ENCODE data around the gene POLR3H.

POLR3H gene

DNA sequence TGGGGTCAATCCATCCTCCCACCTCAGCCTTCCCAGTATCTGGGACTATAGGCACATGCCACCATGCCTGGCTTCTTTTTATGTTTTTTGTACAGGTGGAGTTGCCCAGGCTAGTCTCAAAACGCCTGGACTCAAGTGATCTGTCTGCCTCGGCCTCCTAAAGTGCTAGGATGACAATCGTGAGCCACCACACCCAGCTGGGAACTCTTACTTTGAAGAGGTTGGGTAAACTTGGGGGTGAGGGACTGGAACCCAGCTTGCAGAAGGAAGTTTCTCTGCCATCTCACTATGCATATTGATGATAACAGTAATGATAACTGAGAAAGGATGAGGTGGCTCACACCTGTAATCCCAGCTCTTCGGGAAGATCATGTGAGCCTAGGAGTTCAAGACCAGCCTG, 39.5 kb downstream of the POLR3H start:
- no peak overlapping the region for H3K9ac ChIP-seq (ENCODE audit: low read depth, low read length, poor library complexity, severe bottlenecking)
- H4K20me1 ChIP-seq (ENCODE audit: insufficient read depth, low read length, poor library complexity, severe bottlenecking), result no peaks in the 10 kb centered on the region
- TF ChIP-seq, protein P1, sequence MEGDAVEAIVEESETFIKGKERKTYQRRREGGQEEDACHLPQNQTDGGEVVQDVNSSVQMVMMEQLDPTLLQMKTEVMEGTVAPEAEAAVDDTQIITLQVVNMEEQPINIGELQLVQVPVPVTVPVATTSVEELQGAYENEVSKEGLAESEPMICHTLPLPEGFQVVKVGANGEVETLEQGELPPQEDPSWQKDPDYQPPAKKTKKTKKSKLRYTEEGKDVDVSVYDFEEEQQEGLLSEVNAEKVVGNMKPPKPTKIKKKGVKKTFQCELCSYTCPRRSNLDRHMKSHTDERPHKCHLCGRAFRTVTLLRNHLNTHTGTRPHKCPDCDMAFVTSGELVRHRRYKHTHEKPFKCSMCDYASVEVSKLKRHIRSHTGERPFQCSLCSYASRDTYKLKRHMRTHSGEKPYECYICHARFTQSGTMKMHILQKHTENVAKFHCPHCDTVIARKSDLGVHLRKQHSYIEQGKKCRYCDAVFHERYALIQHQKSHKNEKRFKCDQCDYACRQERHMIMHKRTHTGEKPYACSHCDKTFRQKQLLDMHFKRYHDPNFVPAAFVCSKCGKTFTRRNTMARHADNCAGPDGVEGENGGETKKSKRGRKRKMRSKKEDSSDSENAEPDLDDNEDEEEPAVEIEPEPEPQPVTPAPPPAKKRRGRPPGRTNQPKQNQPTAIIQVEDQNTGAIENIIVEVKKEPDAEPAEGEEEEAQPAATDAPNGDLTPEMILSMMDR (conservative IDR thresholded peaks at IDR 0.05; ENCODE audit: low read length), result no peak
- TF ChIP-seq EZH2phosphoT487 (IDR thresholded peaks at IDR 0.05; ENCODE audit: borderline replicate concordance), result no peak
- 0 out of 2 replicates have a peak, but pooled peaks cover 4% of the 10 kb centered on the region for H3K79me2 ChIP-seq (ENCODE audit: insufficient read depth, low read length)
- no peaks in the 10 kb centered on the region for H3K27me3 ChIP-seq (ENCODE audit: insufficient read depth, low read length, poor library complexity, severe bottlenecking)
- no peak overlapping the region for H3K4me3 ChIP-seq (ENCODE audit: low read length, poor library complexity, severe bottlenecking)
- H3K9me2 ChIP-seq (replicated peaks; ENCODE audit: low read depth, low read length), result no peaks in the 10 kb centered on the region
- H3K36me3 ChIP-seq (ENCODE audit: insufficient read depth, low read length), result peaks cover 50% of the 10 kb centered on the region; the same call in 1 of the 2 replicates
- no peaks in the 10 kb centered on the region for H3K4me1 ChIP-seq (ENCODE audit: insufficient read depth, low read length, poor library complexity, severe bottlenecking)
- H2AFZ ChIP-seq (ENCODE audit: low read length), result no peak overlapping the region
- H3K4me2 ChIP-seq (ENCODE audit: low read depth, low read length, poor library complexity, severe bottlenecking), result no peak overlapping the region
- no peaks in the 10 kb centered on the region for H3F3A ChIP-seq (ENCODE audit: low read depth)
- no peaks in the 10 kb centered on the region for H3K9me3 ChIP-seq (ENCODE audit: insufficient read depth, low read depth, low read length)

DNA sequence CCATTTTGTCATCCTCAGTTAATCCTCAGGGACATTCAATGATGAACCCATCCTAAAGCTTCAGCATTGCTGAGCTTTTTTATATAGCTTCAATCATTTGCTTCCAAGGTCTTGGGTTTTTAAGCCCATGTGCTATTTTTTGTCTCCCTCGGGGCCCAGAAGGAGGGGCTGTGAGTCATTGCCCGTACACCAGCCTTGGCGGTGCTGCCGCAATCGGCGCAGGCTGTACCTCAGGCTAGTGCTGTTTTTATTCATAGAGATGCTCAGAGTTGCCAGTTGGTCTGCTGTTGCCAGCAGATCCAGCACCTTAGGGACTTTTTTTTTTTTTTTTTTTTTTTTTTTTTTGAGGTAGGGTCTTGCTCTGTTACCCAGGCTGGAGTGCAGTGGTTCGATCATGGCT, 39.9 kb downstream of the POLR3H start:
- no peak overlapping the region for H3K4me3 ChIP-seq (ENCODE audit: low read length, poor library complexity, severe bottlenecking)
- H2AFZ ChIP-seq (ENCODE audit: low read length), result no peak overlapping the region
- H3K9me3 ChIP-seq (ENCODE audit: insufficient read depth, low read depth, low read length), result no peaks in the 10 kb centered on the region
- H3K4me1 ChIP-seq (ENCODE audit: insufficient read depth, low read length, poor library complexity, severe bottlenecking), result no peaks in the 10 kb centered on the region
- 0 out of 2 replicates have a peak, but pooled peaks cover 4% of the 10 kb centered on the region for H3K79me2 ChIP-seq (ENCODE audit: insufficient read depth, low read length)
- H4K20me1 ChIP-seq (ENCODE audit: insufficient read depth, low read length, poor library complexity, severe bottlenecking), result no peaks in the 10 kb centered on the region
- H3K36me3 ChIP-seq (ENCODE audit: insufficient read depth, low read length), result peaks cover 52% of the 10 kb centered on the region; the same call in 1 of the 2 replicates
- TF ChIP-seq, protein P1 (conservative IDR thresholded peaks at IDR 0.05; ENCODE audit: low read length), result no peak
- H3F3A ChIP-seq (ENCODE audit: low read depth), result no peaks in the 10 kb centered on the region
- no peaks in the 10 kb centered on the region for H3K27me3 ChIP-seq (ENCODE audit: insufficient read depth, low read length, poor library complexity, severe bottlenecking)
- H3K9ac ChIP-seq (ENCODE audit: low read depth, low read length, poor library complexity, severe bottlenecking), result no peak overlapping the region
- no peak overlapping the region for H3K4me2 ChIP-seq (ENCODE audit: low read depth, low read length, poor library complexity, severe bottlenecking)
- no peaks in the 10 kb centered on the region for H3K9me2 ChIP-seq (replicated peaks; ENCODE audit: low read depth, low read length)

DNA sequence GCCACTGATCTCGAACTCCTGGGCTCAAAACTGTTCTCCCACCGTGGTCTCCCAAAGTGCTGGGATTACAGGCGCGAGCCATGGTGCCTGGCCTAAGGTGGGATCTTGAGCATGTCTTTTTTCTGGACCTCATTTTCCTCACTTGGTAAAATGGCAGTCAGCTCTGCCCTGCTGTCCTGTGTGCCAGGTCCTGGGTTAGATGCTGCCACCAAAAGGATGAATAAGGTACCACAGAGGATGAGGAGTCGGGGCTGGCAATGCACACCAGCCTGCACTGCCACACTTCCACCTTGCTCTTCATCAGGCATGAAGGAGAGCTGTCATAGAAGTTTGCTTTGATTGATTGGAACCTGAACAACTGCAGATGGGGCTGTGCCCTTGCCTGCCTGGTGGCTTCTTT, 43.1 kb downstream of the POLR3H start:
- H3K9me3 ChIP-seq (ENCODE audit: insufficient read depth, low read depth, low read length), result no peaks in the 10 kb centered on the region
- no peaks in the 10 kb centered on the region for H3F3A ChIP-seq (ENCODE audit: low read depth)
- no peak overlapping the region for H2AFZ ChIP-seq (ENCODE audit: low read length)
- no peak overlapping the region for H3K9ac ChIP-seq (ENCODE audit: low read depth, low read length, poor library complexity, severe bottlenecking)
- H3K79me2 ChIP-seq (ENCODE audit: insufficient read depth, low read length), result peaks cover 7% of the 10 kb centered on the region; the same call in 1 of the 2 replicates
- H3K9me2 ChIP-seq (replicated peaks; ENCODE audit: low read depth, low read length), result no peaks in the 10 kb centered on the region
- H3K4me3 ChIP-seq (ENCODE audit: low read length, poor library complexity, severe bottlenecking), result no peak overlapping the region
- no peaks in the 10 kb centered on the region for H4K20me1 ChIP-seq (ENCODE audit: insufficient read depth, low read length, poor library complexity, severe bottlenecking)
- H3K4me1 ChIP-seq (ENCODE audit: insufficient read depth, low read length, poor library complexity, severe bottlenecking), result no peaks in the 10 kb centered on the region
- peaks cover 35% of the 10 kb centered on the region; the same call in 1 of the 2 replicates for H3K36me3 ChIP-seq (ENCODE audit: insufficient read depth, low read length)
- no peak overlapping the region for H3K4me2 ChIP-seq (ENCODE audit: low read depth, low read length, poor library complexity, severe bottlenecking)
- TF ChIP-seq EZH2phosphoT487 (IDR thresholded peaks at IDR 0.05; ENCODE audit: borderline replicate concordance), result no peak
- TF ChIP-seq, protein P1 (conservative IDR thresholded peaks at IDR 0.05; ENCODE audit: low read length), result peak; percentile 57
- H3K27me3 ChIP-seq (ENCODE audit: insufficient read depth, low read length, poor library complexity, severe bottlenecking), result no peaks in the 10 kb centered on the region
